Mammary epithelial cell (primary cell): ENCODE measurements around the gene CRACDL.

ENCODE experiments used
- CTCF ChIP-seq, 2 donors: IDR thresholded peaks in 1 of 2; conservative IDR thresholded peaks in 1 of 2; 2 replicates each; pipeline ENCODE4 v1.5.1; 2011 to 2012; ENCODE audit warnings: inconsistent platforms in 2 of 2, low read length in 2 of 2, mild to moderate bottlenecking in 2 of 2, control low read depth in 1 of 2, low read depth in 1 of 2; ENCODE audit not compliant: insufficient read depth in 1 of 2; ENCODE audit errors: extremely low read depth in 1 of 2
- EZH2 ChIP-seq: IDR thresholded peaks from 2 replicates; pipeline ENCODE4 v1.6.1; 2012; ENCODE audit warnings: low read length, inconsistent platforms, borderline replicate concordance

GRCh38 chr2:98854682-98855081 lies 81.3 kb downstream of the CRACDL start:
- TF ChIP-seq CTCF (conservative IDR thresholded peaks at IDR 0.05 in 1 of 2, IDR thresholded peaks at IDR 0.05 in 1 of 2; ENCODE audit: extremely low read depth in 1 of 2, insufficient read depth in 1 of 2, low read depth in 1 of 2, low read length in 2 of 2) (no peak), EZH2 (no peak)
